Measurements from ENCODE around the gene RAI1.

The RAI1 gene

GRCh38 chr17:17698371-17698770, 17.1 kb downstream of the RAI1 start:
- no peak for DNase-seq

- peak in 1 of 58 donors; percentile 26 for DNase-seq
Measured at GRCh38 chr17:17698869-17699351, 17.7 kb downstream of the RAI1 start.

- DNase-seq: no peak
Measured at GRCh38 chr17:17699491-17699890, 18.2 kb downstream of the RAI1 start.

- no peak for DNase-seq
Measured at GRCh38 chr17:17700251-17700969, 19.2 kb downstream of the RAI1 start.

- DNase-seq: no peak
Measured at GRCh38 chr17:17701112-17701511, 19.9 kb downstream of the RAI1 start.

- DNase-seq: no peak
Measured at GRCh38 chr17:17701658-17702057, 20.4 kb downstream of the RAI1 start.

GRCh38 chr17:17702449-17703139, 21.3 kb downstream of the RAI1 start:
- no peak for DNase-seq

GRCh38 chr17:17703140-17703919, 22.1 kb downstream of the RAI1 start:
- DNase-seq: no peak

- DNase-seq: no peak
Measured at GRCh38 chr17:17704931-17705330, 23.7 kb downstream of the RAI1 start.

- no peak for DNase-seq
Measured at GRCh38 chr17:17706140-17707060, 25.1 kb downstream of the RAI1 start.

- DNase-seq: no peak
Measured at GRCh38 chr17:17708295-17708694, 27.0 kb downstream of the RAI1 start.

GRCh38 chr17:17708816-17709215, 27.6 kb downstream of the RAI1 start:
- DNase-seq: no peak

- DNase-seq: no peak
Measured at GRCh38 chr17:17709815-17710321, 28.6 kb downstream of the RAI1 start.

GRCh38 chr17:17710355-17710727, 29.1 kb downstream of the RAI1 start:
- DNase-seq: no peak

- peak in 17 of 58 donors; percentile 23 to 73 (median 41) for DNase-seq
Measured at GRCh38 chr17:17710728-17711541, 29.7 kb downstream of the RAI1 start.

GRCh38 chr17:17711641-17712162, 30.4 kb downstream of the RAI1 start:
- DNase-seq: no peak

- DNase-seq: no peak
Measured at GRCh38 chr17:17712268-17712924, 31.1 kb downstream of the RAI1 start.

GRCh38 chr17:17713839-17714238, 32.6 kb downstream of the RAI1 start:
- DNase-seq: peak in 10 of 58 donors; percentile 13 to 81 (median 29)
